ENCODE data around the gene DNASE1.

DNASE1 gene

DNA sequence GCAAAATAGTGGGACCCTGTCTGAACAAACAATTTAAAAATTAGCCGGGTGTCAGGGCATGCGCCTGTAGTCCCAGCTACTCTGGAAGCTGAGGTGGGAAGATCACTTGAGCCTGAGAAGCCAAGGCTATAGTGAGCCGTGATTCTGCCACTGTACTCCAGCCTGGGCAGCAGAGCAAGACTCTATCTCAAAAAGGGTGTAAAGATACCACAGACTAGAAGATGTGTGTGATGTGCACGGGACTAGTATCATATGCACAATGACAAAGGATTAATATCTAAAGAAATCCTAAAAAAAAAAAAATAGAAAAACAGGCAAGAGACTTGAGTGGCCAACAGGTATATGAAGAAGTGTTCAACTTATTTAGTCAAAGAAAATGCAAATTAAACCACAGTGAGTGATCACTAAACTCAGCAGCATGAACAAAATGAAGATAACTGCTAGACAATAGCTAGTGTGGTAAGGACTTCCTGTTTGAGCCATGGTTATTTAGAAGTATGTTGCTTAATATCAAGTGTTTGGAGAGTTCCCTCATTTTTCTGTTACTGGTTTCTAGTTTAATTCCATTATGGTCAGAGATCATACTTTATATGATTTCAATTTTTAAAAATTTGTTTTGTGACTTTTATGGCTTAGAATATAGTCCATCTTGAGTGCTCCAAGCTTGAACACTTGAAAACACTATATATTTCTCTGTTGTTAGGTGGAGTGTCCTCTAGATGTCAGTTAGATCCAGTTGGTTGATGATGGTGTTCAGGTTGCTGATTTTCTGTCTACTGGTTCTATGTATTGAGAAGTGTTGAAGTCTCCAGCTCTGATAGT is 28.4 kb upstream of the DNASE1 start:
- peak; percentile 88 for ATAC-seq (ENCODE audit: insufficient read depth, low read depth)
- DNase-seq, result no peak
- TF ChIP-seq, protein P1, sequence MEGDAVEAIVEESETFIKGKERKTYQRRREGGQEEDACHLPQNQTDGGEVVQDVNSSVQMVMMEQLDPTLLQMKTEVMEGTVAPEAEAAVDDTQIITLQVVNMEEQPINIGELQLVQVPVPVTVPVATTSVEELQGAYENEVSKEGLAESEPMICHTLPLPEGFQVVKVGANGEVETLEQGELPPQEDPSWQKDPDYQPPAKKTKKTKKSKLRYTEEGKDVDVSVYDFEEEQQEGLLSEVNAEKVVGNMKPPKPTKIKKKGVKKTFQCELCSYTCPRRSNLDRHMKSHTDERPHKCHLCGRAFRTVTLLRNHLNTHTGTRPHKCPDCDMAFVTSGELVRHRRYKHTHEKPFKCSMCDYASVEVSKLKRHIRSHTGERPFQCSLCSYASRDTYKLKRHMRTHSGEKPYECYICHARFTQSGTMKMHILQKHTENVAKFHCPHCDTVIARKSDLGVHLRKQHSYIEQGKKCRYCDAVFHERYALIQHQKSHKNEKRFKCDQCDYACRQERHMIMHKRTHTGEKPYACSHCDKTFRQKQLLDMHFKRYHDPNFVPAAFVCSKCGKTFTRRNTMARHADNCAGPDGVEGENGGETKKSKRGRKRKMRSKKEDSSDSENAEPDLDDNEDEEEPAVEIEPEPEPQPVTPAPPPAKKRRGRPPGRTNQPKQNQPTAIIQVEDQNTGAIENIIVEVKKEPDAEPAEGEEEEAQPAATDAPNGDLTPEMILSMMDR (IDR thresholded peaks at IDR 0.05; ENCODE audit: borderline replicate concordance, extremely low read depth, low read length, poor library complexity, severe bottlenecking), result peak; percentile 47
- no peak for TF ChIP-seq EZH2 (IDR thresholded peaks at IDR 0.05; ENCODE audit: borderline replicate concordance, low read depth, low read length, severe bottlenecking)
- peak overlapping the region; percentile 47 for H3K4me2 ChIP-seq (ENCODE audit: insufficient read depth, low read length)
- no peaks in the 10 kb centered on the region for H3K9me3 ChIP-seq (ENCODE audit: insufficient read depth, low read length, severe bottlenecking)
- no peaks in the 10 kb centered on the region for H4K20me1 ChIP-seq (ENCODE audit: insufficient read depth, low read length)
- H3K9ac ChIP-seq (ENCODE audit: low read depth, low read length), result peak overlapping the region; percentile 23; the same call in 1 of the 2 replicates
- H3K27ac ChIP-seq (ENCODE audit: low read length), result peak overlapping the region; percentile 76
- H3K4me1 ChIP-seq (ENCODE audit: insufficient read depth, low read length), result peaks cover 19% of the 10 kb centered on the region
- peak overlapping the region; percentile 30; the same call in 1 of the 2 replicates for H2AFZ ChIP-seq (ENCODE audit: low read depth, low read length)
- no peaks in the 10 kb centered on the region for H3K36me3 ChIP-seq (ENCODE audit: insufficient read depth, low read length)
- H3K27me3 ChIP-seq (ENCODE audit: insufficient read depth, low read length, poor library complexity), result no peaks in the 10 kb centered on the region
- peaks cover 6% of the 10 kb centered on the region for H3K79me2 ChIP-seq (ENCODE audit: insufficient read depth, low read length)
- no peak overlapping the region for H3K4me3 ChIP-seq (ENCODE audit: low read depth in 1 of 2, low read length in 2 of 2)

DNA sequence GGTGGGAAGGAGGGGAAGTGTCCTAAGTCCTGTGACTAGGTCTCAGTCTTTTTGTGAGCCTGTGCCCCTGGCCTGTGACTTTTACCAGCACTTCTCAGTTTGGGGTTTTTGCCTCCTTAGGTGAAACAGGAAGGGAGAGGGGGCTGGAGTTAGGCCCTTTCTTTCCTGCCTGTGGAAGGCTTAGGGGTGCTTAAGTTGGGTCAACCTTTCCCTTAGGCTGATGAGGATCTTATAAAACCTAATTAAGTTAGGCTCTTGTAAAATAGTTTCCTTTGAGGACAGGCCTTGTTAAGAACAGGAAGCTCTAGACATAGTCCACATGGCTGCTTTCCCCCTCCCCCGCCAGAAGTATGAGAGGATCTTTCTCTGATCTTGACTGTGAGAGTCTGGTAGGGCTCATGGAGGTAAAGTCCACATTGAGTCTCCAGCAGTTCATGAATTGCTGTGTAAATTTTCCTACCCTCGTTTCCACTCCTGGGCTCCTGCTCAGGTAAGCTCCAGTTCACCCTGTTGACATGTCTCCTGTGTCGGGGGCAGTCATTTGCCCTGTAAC is 17.0 kb upstream of the DNASE1 start:
- H3K4me1 ChIP-seq (ENCODE audit: insufficient read depth, low read length), result peaks cover 14% of the 10 kb centered on the region
- H3K9me3 ChIP-seq (ENCODE audit: insufficient read depth, low read length, severe bottlenecking), result no peaks in the 10 kb centered on the region
- peaks cover 15% of the 10 kb centered on the region for H3K36me3 ChIP-seq (ENCODE audit: insufficient read depth, low read length)
- peak; percentile 74 for DNase-seq
- ATAC-seq (ENCODE audit: insufficient read depth, low read depth), result peak; percentile 94
- TF ChIP-seq EZH2 (IDR thresholded peaks at IDR 0.05; ENCODE audit: borderline replicate concordance, low read depth, low read length, severe bottlenecking), result no peak
- TF ChIP-seq, protein P1 (IDR thresholded peaks at IDR 0.05; ENCODE audit: borderline replicate concordance, extremely low read depth, low read length, poor library complexity, severe bottlenecking), result no peak
- peak overlapping the region; percentile 45; the same call in 1 of the 2 replicates for H2AFZ ChIP-seq (ENCODE audit: low read depth, low read length)
- no peaks in the 10 kb centered on the region; the same call in 1 of the 2 replicates for H4K20me1 ChIP-seq (ENCODE audit: insufficient read depth, low read length)
- H3K4me3 ChIP-seq (ENCODE audit: low read depth in 1 of 2, low read length in 2 of 2), result no peak overlapping the region
- 0 out of 2 replicates have a peak overlapping the region, but pooled peaks have one; percentile 7 for H3K4me2 ChIP-seq (ENCODE audit: insufficient read depth, low read length)
- H3K27me3 ChIP-seq (ENCODE audit: insufficient read depth, low read length, poor library complexity), result no peaks in the 10 kb centered on the region
- H3K9ac ChIP-seq (ENCODE audit: low read depth, low read length), result peak overlapping the region; percentile 27; the same call in 1 of the 2 replicates
- peaks cover 4% of the 10 kb centered on the region; the same call in 1 of the 2 replicates for H3K79me2 ChIP-seq (ENCODE audit: insufficient read depth, low read length)
- peak overlapping the region; percentile 58 for H3K27ac ChIP-seq (ENCODE audit: low read length)

DNA sequence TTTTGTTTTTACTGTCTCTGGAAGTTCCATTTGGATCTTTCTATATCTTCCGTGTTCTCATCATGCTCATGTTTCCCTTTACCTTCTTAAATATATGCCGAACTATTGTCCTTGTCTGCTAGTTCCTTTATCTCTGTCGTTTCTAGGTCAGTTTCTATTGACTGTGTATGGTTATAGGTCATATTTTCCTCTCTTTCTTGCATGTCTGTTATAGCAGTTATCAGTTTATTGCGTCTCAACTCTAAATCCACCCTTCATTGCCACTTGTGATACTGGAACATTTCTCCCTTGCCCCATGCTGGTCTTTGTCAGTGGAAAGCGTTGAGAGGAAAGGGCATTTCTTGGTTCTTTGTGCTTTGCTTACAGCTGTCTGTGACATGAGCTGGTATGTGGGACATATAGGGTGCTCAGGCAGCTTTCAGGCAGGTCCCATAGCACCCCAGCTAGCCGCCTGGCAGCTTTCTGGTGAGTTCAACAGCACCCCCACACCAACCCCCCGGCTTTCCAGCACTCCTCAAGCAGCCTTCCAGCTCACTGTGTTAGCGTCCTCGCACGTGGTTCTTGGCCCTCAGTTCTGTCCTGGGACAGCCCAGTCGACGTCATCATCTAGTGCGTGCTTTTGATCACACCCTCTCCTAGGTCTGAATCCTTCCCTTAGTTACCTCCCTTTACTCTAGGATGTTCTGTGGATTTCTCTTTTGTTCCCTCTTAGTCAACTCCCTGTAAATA is 15.4 kb upstream of the DNASE1 start:
- Histone ChIP-seq H4K20me1 (ENCODE audit: insufficient read depth, low read length) (no peaks in the 10 kb centered on the region; the same call in 1 of the 2 replicates), H3K36me3 (ENCODE audit: insufficient read depth, low read length) (peaks cover 25% of the 10 kb centered on the region), H3K9me3 (ENCODE audit: insufficient read depth, low read length, severe bottlenecking) (no peaks in the 10 kb centered on the region), H3K4me1 (ENCODE audit: insufficient read depth, low read length) (peaks cover 14% of the 10 kb centered on the region), H3K4me3 (ENCODE audit: low read depth in 1 of 2, low read length in 2 of 2) (no peak overlapping the region), H3K27ac (ENCODE audit: low read length) (no peak overlapping the region), H3K79me2 (ENCODE audit: insufficient read depth, low read length) (peaks cover 4% of the 10 kb centered on the region; the same call in 1 of the 2 replicates), H3K27me3 (ENCODE audit: insufficient read depth, low read length, poor library complexity) (no peaks in the 10 kb centered on the region), H3K4me2 (ENCODE audit: insufficient read depth, low read length) (no peak overlapping the region), H2AFZ (ENCODE audit: low read depth, low read length) (no peak overlapping the region), H3K9ac (ENCODE audit: low read depth, low read length) (no peak overlapping the region)
- ATAC-seq (ENCODE audit: insufficient read depth, low read depth) (no peak), DNase-seq (no peak)
- no peak for TF ChIP-seq EZH2 (IDR thresholded peaks at IDR 0.05; ENCODE audit: borderline replicate concordance, low read depth, low read length, severe bottlenecking)
- TF ChIP-seq, protein P1 (IDR thresholded peaks at IDR 0.05; ENCODE audit: borderline replicate concordance, extremely low read depth, low read length, poor library complexity, severe bottlenecking), result no peak
